Measurements from ENCODE around the gene SEPHS1.

DNA sequence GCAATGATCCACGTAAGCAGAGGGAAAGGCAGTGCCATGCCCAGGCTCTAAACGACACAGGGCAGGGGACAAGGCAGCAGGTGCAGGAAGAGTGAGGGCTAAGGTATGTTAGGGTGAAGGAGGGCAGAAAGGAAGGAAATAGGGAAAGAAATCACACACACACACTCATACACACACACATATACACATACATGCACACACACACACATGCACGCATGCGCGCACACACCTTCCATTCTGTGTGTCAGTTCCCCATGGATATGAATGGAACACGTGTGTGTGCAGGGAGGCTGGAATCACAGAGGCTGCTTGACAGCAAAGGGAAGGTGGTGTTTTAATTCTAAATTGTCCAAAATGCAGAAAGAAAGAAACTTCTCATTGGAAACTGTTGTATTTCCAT lies 42.0 kb downstream of the SEPHS1 start:
- TF ChIP-seq, protein P1, sequence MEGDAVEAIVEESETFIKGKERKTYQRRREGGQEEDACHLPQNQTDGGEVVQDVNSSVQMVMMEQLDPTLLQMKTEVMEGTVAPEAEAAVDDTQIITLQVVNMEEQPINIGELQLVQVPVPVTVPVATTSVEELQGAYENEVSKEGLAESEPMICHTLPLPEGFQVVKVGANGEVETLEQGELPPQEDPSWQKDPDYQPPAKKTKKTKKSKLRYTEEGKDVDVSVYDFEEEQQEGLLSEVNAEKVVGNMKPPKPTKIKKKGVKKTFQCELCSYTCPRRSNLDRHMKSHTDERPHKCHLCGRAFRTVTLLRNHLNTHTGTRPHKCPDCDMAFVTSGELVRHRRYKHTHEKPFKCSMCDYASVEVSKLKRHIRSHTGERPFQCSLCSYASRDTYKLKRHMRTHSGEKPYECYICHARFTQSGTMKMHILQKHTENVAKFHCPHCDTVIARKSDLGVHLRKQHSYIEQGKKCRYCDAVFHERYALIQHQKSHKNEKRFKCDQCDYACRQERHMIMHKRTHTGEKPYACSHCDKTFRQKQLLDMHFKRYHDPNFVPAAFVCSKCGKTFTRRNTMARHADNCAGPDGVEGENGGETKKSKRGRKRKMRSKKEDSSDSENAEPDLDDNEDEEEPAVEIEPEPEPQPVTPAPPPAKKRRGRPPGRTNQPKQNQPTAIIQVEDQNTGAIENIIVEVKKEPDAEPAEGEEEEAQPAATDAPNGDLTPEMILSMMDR (conservative IDR thresholded peaks at IDR 0.05; ENCODE audit: low read depth, low read length): no peak
- no peak for TF ChIP-seq EZH2 (IDR thresholded peaks at IDR 0.05; ENCODE audit: borderline replicate concordance, low read depth, low read length, poor library complexity, severe bottlenecking)
